Memory B cell (primary cell): ENCODE data around the gene SLC4A3.

Source experiments
- ATAC-seq: fragments of 150-1000 bp; cut with Tn5 transposase; 2 replicates; pipeline ENCODE4 v1.10.0; 2021; ENCODE audit warnings: low read depth, mild to moderate bottlenecking, moderate library complexity
- DNase-seq, 2 donors: peaks; one replicate each; pipeline ENCODE4 v3.0.0; 2022; ENCODE audit warnings: low spot score in 2 of 2
- H3K27ac Mint-ChIP-seq: one replicate; pipeline ENCODE4 v1.8.0; 2022; ENCODE audit warnings: mild to moderate bottlenecking, moderate library complexity, mixed read lengths
- H3K27me3 Mint-ChIP-seq: one replicate; pipeline ENCODE4 v1.8.0; 2022; ENCODE audit warnings: mixed read lengths
- H3K36me3 Mint-ChIP-seq: one replicate; pipeline ENCODE4 v1.8.0; 2022; ENCODE audit warnings: mild to moderate bottlenecking, mixed read lengths
- H3K4me1 Mint-ChIP-seq: one replicate; pipeline ENCODE4 v1.8.0; 2022; ENCODE audit warnings: mixed read lengths
- H3K4me3 Mint-ChIP-seq: one replicate; pipeline ENCODE4 v1.8.0; 2022; ENCODE audit warnings: mild to moderate bottlenecking, moderate library complexity, mixed read lengths
- H3K9me3 Mint-ChIP-seq: one replicate; pipeline ENCODE4 v1.8.0; 2022; ENCODE audit warnings: mixed read lengths

Gene SLC4A3

DNA sequence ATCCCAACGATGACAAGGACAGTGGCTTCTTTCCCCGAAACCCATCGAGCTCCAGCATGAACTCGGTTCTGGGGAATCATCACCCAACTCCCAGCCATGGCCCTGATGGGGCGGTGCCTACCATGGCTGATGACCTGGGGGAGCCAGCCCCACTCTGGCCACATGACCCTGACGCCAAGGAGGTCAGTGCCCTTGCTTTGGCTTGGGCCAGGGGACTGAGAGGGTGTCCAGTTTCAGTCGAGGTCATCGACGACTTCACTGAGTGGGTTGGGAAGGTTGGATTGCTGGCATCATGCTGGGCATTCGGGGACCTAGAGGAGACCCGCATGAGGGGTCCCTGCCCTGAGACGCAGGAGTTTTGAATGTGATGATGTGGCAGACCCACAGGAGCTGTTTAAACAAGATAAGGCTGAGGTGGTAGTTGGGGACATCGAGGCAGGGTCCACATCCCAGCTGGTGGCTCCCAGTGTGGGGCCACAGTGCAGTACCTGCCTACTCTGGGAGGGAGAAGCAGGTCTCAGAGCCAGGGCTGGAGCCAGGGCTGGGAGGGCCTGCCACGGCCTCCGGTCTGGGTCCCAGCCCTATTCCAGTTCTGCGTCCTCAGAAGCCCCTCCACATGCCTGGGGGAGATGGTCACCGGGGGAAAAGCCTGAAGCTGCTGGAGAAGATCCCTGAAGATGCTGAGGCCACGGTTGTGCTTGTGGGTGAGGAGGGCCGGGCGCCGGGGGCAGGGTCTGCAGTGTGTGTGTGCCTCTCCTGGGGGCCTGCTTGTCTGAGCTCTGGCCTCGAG lies 6.0 kb downstream of the SLC4A3 start:
- Mint-ChIP-seq H3K9me3 (no peaks in the 10 kb centered on the region), H3K27ac (no peak overlapping the region), H3K27me3 (peaks cover 34% of the 10 kb centered on the region)

DNA sequence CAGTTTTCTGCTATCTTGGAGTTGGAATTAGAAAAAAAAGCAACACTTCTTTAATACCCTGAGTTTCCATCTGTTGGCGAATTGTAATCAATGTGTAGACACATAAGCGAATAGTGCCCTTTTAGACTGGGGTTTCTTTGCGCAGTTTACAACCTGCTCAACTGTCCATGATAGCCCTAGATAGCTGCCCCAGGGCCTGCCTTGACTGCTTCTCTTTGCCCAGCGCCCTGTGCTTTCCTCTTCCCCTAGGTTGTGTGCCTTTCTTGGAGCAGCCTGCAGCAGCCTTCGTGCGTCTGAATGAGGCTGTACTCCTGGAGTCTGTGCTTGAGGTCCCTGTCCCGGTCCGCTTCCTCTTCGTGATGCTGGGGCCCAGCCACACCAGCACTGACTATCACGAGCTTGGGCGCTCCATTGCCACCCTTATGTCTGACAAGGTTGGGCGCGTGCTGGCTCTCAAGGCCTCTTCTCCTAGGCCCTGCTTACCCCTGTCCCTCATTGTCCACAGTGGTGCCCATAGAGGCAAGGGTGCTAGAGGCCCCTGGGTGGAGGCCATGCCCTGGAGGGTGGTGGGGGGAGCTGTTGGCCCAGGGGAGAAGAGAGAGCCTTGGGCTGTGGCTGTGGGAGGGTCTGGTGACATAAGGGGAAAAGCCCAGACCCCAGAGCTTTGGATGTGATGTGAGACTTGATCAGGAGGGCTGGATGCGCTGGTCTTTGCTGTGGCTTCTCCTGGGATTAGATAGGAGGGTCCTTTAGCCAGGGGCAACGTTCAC lies 6.9 kb downstream of the SLC4A3 start:
- peaks cover 3% of the 10 kb centered on the region for H3K4me1 Mint-ChIP-seq
- no peak for DNase-seq
- peaks cover 30% of the 10 kb centered on the region for H3K27me3 Mint-ChIP-seq
- no peaks in the 10 kb centered on the region for H3K36me3 Mint-ChIP-seq
- no peak for ATAC-seq
- no peaks in the 10 kb centered on the region for H3K9me3 Mint-ChIP-seq
- H3K27ac Mint-ChIP-seq, result no peak overlapping the region
- no peak overlapping the region for H3K4me3 Mint-ChIP-seq

More for the DNA sequence above, 6.0 kb downstream of the SLC4A3 start:
- peaks cover 10% of the 10 kb centered on the region for H3K4me1 Mint-ChIP-seq
- ATAC-seq (no peak), DNase-seq (no peak)
- H3K4me3 Mint-ChIP-seq, result no peak overlapping the region
- no peaks in the 10 kb centered on the region for H3K36me3 Mint-ChIP-seq

- ATAC-seq (no peak), DNase-seq (no peak)
- no peak overlapping the region for H3K27ac Mint-ChIP-seq
- H3K9me3 Mint-ChIP-seq, result no peaks in the 10 kb centered on the region
- H3K4me1 Mint-ChIP-seq, result peaks cover 5% of the 10 kb centered on the region
- peaks cover 29% of the 10 kb centered on the region for H3K27me3 Mint-ChIP-seq
- H3K36me3 Mint-ChIP-seq, result no peaks in the 10 kb centered on the region
- no peak overlapping the region for H3K4me3 Mint-ChIP-seq
Measured at GRCh38 chr2:219634951-219635751, 7.7 kb downstream of the SLC4A3 start.

GRCh38 chr2:219636144-219636915 lies 8.9 kb downstream of the SLC4A3 start:
- H3K4me3 Mint-ChIP-seq, result no peak overlapping the region
- ATAC-seq, result no peak
- no peak for DNase-seq
- H3K4me1 Mint-ChIP-seq, result peaks cover 5% of the 10 kb centered on the region
- no peak overlapping the region for H3K27ac Mint-ChIP-seq
- H3K27me3 Mint-ChIP-seq, result peaks cover 26% of the 10 kb centered on the region
- H3K36me3 Mint-ChIP-seq, result no peaks in the 10 kb centered on the region
- no peaks in the 10 kb centered on the region for H3K9me3 Mint-ChIP-seq

GRCh38 chr2:219636941-219637841 lies 9.8 kb downstream of the SLC4A3 start:
- ATAC-seq (no peak), DNase-seq (no peak)
- peaks cover 26% of the 10 kb centered on the region for H3K27me3 Mint-ChIP-seq
- H3K4me1 Mint-ChIP-seq, result peaks cover 5% of the 10 kb centered on the region
- H3K27ac Mint-ChIP-seq, result no peak overlapping the region
- H3K9me3 Mint-ChIP-seq, result no peaks in the 10 kb centered on the region
- H3K4me3 Mint-ChIP-seq, result no peak overlapping the region
- H3K36me3 Mint-ChIP-seq, result no peaks in the 10 kb centered on the region

DNA sequence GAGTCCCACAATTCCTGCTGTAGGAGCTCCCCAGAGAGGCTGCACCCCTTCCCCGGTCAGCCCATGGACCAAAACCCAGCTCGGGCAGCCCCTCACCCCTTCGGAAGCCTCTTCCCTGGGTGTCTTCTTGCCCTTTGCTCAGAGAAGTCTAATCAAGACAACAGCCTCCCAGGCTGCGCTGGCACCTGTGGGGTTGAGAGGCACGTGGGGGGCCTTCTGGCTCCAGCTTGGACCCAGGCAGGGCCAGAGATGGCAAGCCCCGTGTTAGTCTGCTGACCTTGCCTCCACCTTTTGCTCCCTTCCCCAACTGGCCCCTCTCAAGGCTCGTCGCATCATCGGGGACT lies 10.4 kb downstream of the SLC4A3 start:
- Mint-ChIP-seq H3K9me3 (no peaks in the 10 kb centered on the region), H3K27me3 (peaks cover 25% of the 10 kb centered on the region), H3K4me3 (no peak overlapping the region), H3K36me3 (no peaks in the 10 kb centered on the region), H3K4me1 (peaks cover 5% of the 10 kb centered on the region), H3K27ac (no peak overlapping the region)
- ATAC-seq, result no peak
- DNase-seq, result no peak

GRCh38 chr2:219638217-219638947 lies 11.0 kb downstream of the SLC4A3 start:
- H3K27me3 Mint-ChIP-seq, result peaks cover 24% of the 10 kb centered on the region
- DNase-seq (no peak), ATAC-seq (no peak)
- no peaks in the 10 kb centered on the region for H3K36me3 Mint-ChIP-seq
- no peak overlapping the region for H3K27ac Mint-ChIP-seq
- no peak overlapping the region for H3K4me3 Mint-ChIP-seq
- H3K9me3 Mint-ChIP-seq, result no peaks in the 10 kb centered on the region
- H3K4me1 Mint-ChIP-seq, result peaks cover 5% of the 10 kb centered on the region

DNA sequence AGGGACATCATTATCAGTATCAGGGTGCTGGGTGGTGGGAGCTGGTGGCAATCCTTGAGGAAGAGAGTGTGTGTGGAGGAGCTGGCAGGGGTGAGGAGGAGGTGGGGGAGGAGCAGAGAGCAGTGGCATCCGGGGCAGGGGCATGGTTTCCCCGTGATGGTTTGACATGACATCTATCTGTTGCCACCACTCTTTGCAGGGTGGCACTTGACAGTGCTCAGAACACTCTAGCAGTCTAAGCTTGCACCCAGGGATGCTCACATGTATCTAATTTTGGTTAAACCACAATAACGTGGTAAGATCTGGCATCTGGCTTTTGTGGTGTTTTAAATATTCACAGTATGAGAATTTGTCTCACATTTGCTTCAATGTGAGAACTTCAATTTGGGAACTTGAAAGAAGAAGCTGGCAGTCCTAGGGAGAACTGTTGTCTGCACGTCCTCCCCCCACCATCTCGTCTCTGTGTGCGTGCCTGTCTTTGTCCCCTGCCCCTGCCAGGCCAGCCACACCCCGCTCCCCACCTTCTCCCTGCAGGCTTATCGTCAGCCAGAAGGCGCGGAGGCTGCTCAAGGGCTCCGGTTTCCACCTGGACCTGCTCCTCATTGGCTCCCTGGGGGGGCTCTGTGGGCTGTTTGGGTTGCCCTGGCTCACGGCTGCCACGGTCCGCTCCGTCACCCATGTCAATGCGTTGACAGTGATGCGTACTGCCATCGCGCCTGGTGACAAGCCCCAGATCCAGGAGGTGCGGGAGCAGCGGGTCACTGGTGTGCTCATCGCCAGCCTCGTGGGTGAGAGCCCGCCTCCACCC lies 11.7 kb downstream of the SLC4A3 start:
- no peak for ATAC-seq
- peaks cover 24% of the 10 kb centered on the region for H3K27me3 Mint-ChIP-seq
- H3K4me1 Mint-ChIP-seq, result peaks cover 5% of the 10 kb centered on the region
- H3K4me3 Mint-ChIP-seq, result no peak overlapping the region
- no peaks in the 10 kb centered on the region for H3K36me3 Mint-ChIP-seq
- no peaks in the 10 kb centered on the region for H3K9me3 Mint-ChIP-seq
- DNase-seq, result no peak
- H3K27ac Mint-ChIP-seq, result no peak overlapping the region

GRCh38 chr2:219641390-219642068 lies 14.1 kb downstream of the SLC4A3 start:
- peaks cover 5% of the 10 kb centered on the region for H3K4me1 Mint-ChIP-seq
- H3K27me3 Mint-ChIP-seq, result peaks cover 26% of the 10 kb centered on the region
- ATAC-seq, result no peak
- no peak overlapping the region for H3K4me3 Mint-ChIP-seq
- no peaks in the 10 kb centered on the region for H3K9me3 Mint-ChIP-seq
- no peak for DNase-seq
- H3K36me3 Mint-ChIP-seq, result no peaks in the 10 kb centered on the region
- peak overlapping the region; percentile 10 for H3K27ac Mint-ChIP-seq

DNA sequence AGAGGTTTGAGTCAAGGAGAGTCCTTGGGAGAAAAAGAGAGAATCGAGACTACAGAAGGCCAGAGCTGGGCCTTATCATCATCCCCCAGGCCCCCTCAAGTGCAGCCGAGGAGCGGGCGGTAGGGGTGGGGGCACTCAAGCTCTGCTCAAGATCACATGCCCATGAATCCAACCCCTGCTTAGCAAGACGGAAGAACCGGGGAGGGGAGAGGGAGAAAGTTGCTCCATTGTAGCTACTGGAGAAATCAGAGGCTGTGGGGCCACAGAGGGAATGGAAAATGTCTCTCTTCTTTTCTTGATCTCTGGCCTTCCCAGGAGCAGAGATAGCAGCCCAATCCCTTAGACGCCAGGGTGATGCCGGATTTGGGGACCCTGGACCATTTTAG lies 14.6 kb downstream of the SLC4A3 start:
- Mint-ChIP-seq H3K9me3 (no peaks in the 10 kb centered on the region), H3K4me1 (peaks cover 4% of the 10 kb centered on the region), H3K27ac (peak overlapping the region; percentile 10), H3K27me3 (peaks cover 22% of the 10 kb centered on the region), H3K4me3 (no peak overlapping the region), H3K36me3 (no peaks in the 10 kb centered on the region)
- no peak for ATAC-seq
- no peak for DNase-seq

DNA sequence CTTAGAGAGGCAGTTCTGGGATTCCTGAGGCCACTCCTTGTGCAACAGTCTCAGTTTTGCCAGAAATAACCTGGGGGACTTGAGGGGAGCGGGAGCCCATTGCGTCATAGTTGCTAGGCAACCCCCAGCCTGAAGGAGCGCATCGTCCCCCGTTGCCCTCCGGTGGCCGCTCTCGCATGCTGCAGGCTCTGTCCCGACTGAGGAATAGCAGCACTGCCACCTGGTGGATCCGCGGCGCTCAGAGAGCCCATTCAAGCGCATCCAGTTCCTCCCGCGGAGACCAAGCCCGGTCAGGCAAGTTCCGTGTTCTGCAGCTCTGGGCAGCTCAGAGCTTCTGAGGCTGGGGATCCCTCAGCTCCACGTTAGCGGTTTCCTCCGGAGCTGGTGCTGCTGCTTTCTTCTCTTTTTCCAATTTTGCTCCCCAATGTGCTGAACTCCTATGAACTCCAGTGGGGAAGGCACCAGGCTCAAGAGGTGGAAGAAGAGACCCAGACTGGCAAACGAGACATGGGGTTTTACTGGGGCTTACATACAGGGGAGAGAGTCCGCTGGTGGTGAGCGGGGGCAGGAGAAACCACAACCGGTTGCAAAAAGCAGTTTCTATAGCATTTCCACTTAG lies 15.1 kb downstream of the SLC4A3 start:
- DNase-seq (peak; percentile 94 to 95), ATAC-seq (peak; percentile 96)
- Mint-ChIP-seq H3K36me3 (no peaks in the 10 kb centered on the region), H3K27ac (peak overlapping the region; percentile 10), H3K4me3 (peak overlapping the region; percentile 0), H3K9me3 (no peaks in the 10 kb centered on the region), H3K27me3 (peaks cover 19% of the 10 kb centered on the region), H3K4me1 (peaks cover 2% of the 10 kb centered on the region)
